DOHH2 (cell line): Measurements from ENCODE around the gene MAPK8.

Experiments
- EZH2phosphoT487 ChIP-seq: fragments of 200-600 bp; sonication (generic); IDR thresholded peaks from 2 replicates; pipeline ENCODE4 v1.6.1; 2017; ENCODE audit warnings: borderline replicate concordance, mild to moderate bottlenecking, antibody characterized with exemption, low read length, moderate library complexity, mixed read lengths
- TF ChIP-seq, protein P1 (sequence below): fragments of 200-600 bp; sonication (generic); IDR thresholded peaks from one replicate; pipeline ENCODE4 v1.5.1; 2014; ENCODE audit warnings: antibody characterized with exemption, mild to moderate bottlenecking, low read depth, low read length; ENCODE audit not compliant: poor library complexity, severe bottlenecking

GRCh38 chr10:48266528-48266927, 39.9 kb upstream of the MAPK8 start:
- TF ChIP-seq, protein P1, sequence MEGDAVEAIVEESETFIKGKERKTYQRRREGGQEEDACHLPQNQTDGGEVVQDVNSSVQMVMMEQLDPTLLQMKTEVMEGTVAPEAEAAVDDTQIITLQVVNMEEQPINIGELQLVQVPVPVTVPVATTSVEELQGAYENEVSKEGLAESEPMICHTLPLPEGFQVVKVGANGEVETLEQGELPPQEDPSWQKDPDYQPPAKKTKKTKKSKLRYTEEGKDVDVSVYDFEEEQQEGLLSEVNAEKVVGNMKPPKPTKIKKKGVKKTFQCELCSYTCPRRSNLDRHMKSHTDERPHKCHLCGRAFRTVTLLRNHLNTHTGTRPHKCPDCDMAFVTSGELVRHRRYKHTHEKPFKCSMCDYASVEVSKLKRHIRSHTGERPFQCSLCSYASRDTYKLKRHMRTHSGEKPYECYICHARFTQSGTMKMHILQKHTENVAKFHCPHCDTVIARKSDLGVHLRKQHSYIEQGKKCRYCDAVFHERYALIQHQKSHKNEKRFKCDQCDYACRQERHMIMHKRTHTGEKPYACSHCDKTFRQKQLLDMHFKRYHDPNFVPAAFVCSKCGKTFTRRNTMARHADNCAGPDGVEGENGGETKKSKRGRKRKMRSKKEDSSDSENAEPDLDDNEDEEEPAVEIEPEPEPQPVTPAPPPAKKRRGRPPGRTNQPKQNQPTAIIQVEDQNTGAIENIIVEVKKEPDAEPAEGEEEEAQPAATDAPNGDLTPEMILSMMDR, result no peak
- TF ChIP-seq EZH2phosphoT487, result no peak
